NCI-H1417 treated with DMSO at 0.1 percent for 48 hours (cell line): ENCODE measurements around the gene OVOL2.
"Not testable (repeated sequence)": the region's sequence is repeated elsewhere in the genome, so short reads cannot be mapped to it uniquely, and the experiment has no call there.

Experiments used
- DNase-seq: peaks from one replicate; lab custom pipeline; 2025; lab: John Stamatoyannopoulos, UW

OVOL2 gene

GRCh38 chr20:18057994-18058349 is 256 bp upstream of the OVOL2 start:
- no peak for DNase-seq

- DNase-seq = no peak
These were observed 1.3 kb downstream of the OVOL2 start for GRCh38 chr20:18056174-18057100.

- DNase-seq = no peak
These were observed 2.5 kb downstream of the OVOL2 start for GRCh38 chr20:18055261-18055660.

GRCh38 chr20:18052856-18053255 is 4.9 kb downstream of the OVOL2 start:
- DNase-seq = no peak

GRCh38 chr20:18050628-18051027 is 7.1 kb downstream of the OVOL2 start:
- no peak for DNase-seq

GRCh38 chr20:18048176-18048575 is 9.5 kb downstream of the OVOL2 start:
- DNase-seq = no peak

- DNase-seq = no peak
These were observed 11.2 kb downstream of the OVOL2 start for GRCh38 chr20:18046535-18046934.

- DNase-seq = no peak
These were observed 15.5 kb downstream of the OVOL2 start for GRCh38 chr20:18042229-18042628.

GRCh38 chr20:18041462-18041861 is 16.3 kb downstream of the OVOL2 start:
- no peak for DNase-seq

GRCh38 chr20:18039063-18039462 is 18.7 kb downstream of the OVOL2 start:
- no peak for DNase-seq

GRCh38 chr20:18034039-18034438 is 23.7 kb downstream of the OVOL2 start:
- DNase-seq = no peak

- DNase-seq = no peak
These were observed 24.5 kb downstream of the OVOL2 start for GRCh38 chr20:18032977-18033892.

- DNase-seq = no peak
These were observed 25.7 kb downstream of the OVOL2 start for GRCh38 chr20:18031888-18032509.

- DNase-seq = no peak
These were observed 26.7 kb downstream of the OVOL2 start for GRCh38 chr20:18031050-18031449.

GRCh38 chr20:18030020-18030419 is 27.7 kb downstream of the OVOL2 start:
- no peak for DNase-seq

GRCh38 chr20:18027011-18027410 is 30.7 kb downstream of the OVOL2 start:
- not testable (repeated sequence) for DNase-seq

- DNase-seq = no peak
These were observed 33.0 kb downstream of the OVOL2 start for GRCh38 chr20:18024606-18025127.

- DNase-seq = no peak
These were observed 36.8 kb downstream of the OVOL2 start for GRCh38 chr20:18020931-18021330.

GRCh38 chr20:18019068-18019467 is 38.6 kb downstream of the OVOL2 start:
- no peak for DNase-seq

- DNase-seq = no peak
These were observed 39.6 kb downstream of the OVOL2 start for GRCh38 chr20:18018100-18018499.

- no peak for DNase-seq
These were observed 40.9 kb downstream of the OVOL2 start for GRCh38 chr20:18016772-18017171.

- no peak for DNase-seq
These were observed 43.3 kb downstream of the OVOL2 start for GRCh38 chr20:18014411-18014810.
